ENCODE results near the gene CWC15.
A peak's percentile ranks its signal among the peaks of the same experiment; 100 is the strongest.

The CWC15 gene

DNA sequence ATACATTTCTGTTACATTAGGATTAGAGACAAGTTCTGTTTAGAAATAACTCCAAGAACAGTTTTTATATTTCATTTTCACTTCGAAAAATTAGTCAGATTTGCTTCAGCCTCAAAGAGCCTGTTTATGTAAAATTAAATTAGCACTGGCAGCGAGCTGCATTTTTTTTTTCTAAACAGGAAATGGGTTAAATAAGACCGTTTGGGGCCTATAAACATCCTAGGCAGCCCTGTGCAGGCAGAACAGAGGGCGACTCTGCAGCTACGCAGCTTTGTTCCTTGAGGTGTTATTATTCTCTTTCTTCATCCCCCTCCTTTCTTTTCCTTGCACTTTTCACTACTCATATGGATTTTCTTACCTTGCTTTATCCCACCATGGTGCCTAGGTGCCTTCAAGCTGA lies 48.7 kb downstream of the CWC15 start:
- ChIA-PET POLR2A (no interaction called here), CTCF (no interaction called here)
- Histone ChIP-seq H3K9me3 (ENCODE audit: control insufficient read depth, insufficient read depth, low read depth, low read length) (no peaks in the 10 kb centered on the region), H3K27ac (ENCODE audit: extremely low read depth, low read depth, low read length) (no peak overlapping the region), H3K4me3 (ENCODE audit: low read depth, low read length) (no peak overlapping the region), H3K4me1 (ENCODE audit: control insufficient read depth, insufficient read depth, low read length) (no peaks in the 10 kb centered on the region), H3K36me3 (ENCODE audit: control insufficient read depth in 2 of 2, insufficient read depth in 1 of 2, low read length in 2 of 2) (no peaks in the 10 kb centered on the region)
- no peak for TF ChIP-seq ZNF621 (tag by site-specific recombination; IDR thresholded peaks at IDR 0.05)
- no peak for TF ChIP-seq ZFP37 (tag by site-specific recombination; IDR thresholded peaks at IDR 0.05)
- TF ChIP-seq, protein P1, sequence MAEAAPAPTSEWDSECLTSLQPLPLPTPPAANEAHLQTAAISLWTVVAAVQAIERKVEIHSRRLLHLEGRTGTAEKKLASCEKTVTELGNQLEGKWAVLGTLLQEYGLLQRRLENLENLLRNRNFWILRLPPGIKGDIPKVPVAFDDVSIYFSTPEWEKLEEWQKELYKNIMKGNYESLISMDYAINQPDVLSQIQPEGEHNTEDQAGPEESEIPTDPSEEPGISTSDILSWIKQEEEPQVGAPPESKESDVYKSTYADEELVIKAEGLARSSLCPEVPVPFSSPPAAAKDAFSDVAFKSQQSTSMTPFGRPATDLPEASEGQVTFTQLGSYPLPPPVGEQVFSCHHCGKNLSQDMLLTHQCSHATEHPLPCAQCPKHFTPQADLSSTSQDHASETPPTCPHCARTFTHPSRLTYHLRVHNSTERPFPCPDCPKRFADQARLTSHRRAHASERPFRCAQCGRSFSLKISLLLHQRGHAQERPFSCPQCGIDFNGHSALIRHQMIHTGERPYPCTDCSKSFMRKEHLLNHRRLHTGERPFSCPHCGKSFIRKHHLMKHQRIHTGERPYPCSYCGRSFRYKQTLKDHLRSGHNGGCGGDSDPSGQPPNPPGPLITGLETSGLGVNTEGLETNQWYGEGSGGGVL (tag by site-specific recombination; IDR thresholded peaks at IDR 0.05), result no peak
- TF ChIP-seq ZNF175 (tag by site-specific recombination; IDR thresholded peaks at IDR 0.05), result no peak
- no peak for TF ChIP-seq ZNF2 (tag by site-specific recombination; IDR thresholded peaks at IDR 0.05)
- no peak for TF ChIP-seq MZF1 (tag by site-specific recombination; IDR thresholded peaks at IDR 0.05; ENCODE audit: borderline replicate concordance)
- no peak for TF ChIP-seq WT1 (tag by site-specific recombination; IDR thresholded peaks at IDR 0.05)
- no peak for TF ChIP-seq ZIC2 (tag by site-specific recombination; IDR thresholded peaks at IDR 0.05)

DNA sequence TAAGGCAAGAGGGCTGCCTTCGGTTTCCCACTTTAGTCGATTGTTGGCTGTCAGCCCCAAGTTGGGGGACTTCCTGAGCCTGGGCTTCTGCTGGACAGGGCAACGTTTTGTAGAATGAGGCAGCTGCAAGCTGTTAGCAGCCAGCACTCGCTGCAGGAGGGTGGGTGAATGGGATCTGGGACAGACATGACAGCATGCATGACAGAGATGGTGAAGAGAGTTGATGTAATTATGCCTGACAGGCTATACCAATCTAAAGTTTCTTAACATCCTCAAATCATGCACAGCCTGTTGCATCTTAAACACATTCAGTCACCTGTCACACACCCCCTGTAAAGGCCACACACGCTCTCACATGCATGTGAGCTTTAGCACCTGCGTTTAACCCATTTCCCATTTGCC lies 49.2 kb downstream of the CWC15 start:
- CTCF ChIA-PET, result no interaction called here
- no peak overlapping the region for H3K27ac ChIP-seq (ENCODE audit: extremely low read depth, low read depth, low read length)

DNA sequence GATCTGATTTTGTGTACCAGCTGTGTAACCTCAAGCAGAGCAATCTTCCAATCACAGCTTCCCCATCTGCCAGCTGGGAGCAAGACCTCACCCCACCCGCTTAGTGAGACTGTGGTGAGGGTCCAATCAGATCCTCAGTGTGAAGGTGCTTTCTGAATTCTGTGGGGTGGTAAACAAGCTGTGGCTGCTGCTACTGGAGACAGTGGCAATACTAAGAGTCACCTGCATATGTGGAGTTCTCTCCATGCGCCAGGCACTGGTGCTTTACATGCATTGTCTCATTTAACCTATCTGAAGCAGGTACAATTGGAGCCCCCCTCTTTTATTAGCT lies 50.4 kb downstream of the CWC15 start:
- Histone ChIP-seq H3K27ac (ENCODE audit: extremely low read depth, low read depth, low read length) (no peak overlapping the region), H3K4me1 (ENCODE audit: control insufficient read depth, insufficient read depth, low read length) (no peaks in the 10 kb centered on the region), H3K9me3 (ENCODE audit: control insufficient read depth, insufficient read depth, low read depth, low read length) (no peaks in the 10 kb centered on the region), H3K4me3 (ENCODE audit: low read depth, low read length) (no peak overlapping the region), H3K36me3 (ENCODE audit: control insufficient read depth in 2 of 2, insufficient read depth in 1 of 2, low read length in 2 of 2) (no peaks in the 10 kb centered on the region)
- TF ChIP-seq ZNF133 (tag by site-specific recombination; IDR thresholded peaks at IDR 0.05) (peak; percentile 41; the same call in 1 of the 2 replicates), GLI4 (tag by site-specific recombination; IDR thresholded peaks at IDR 0.05) (no peak), ZNF169 (tag by site-specific recombination; IDR thresholded peaks at IDR 0.05) (no peak)
- ChIA-PET CTCF (interaction anchor here (0.5 kb wide), 1 partner anchor 9 kb away, joined by 3 read pairs; no protein-coding TSS in a partner anchor), POLR2A (no interaction called here)

More for the DNA sequence above, 49.2 kb downstream of the CWC15 start:
- Histone ChIP-seq H3K36me3 (ENCODE audit: control insufficient read depth in 2 of 2, insufficient read depth in 1 of 2, low read length in 2 of 2) (no peaks in the 10 kb centered on the region), H3K4me1 (ENCODE audit: control insufficient read depth, insufficient read depth, low read length) (no peaks in the 10 kb centered on the region), H3K9me3 (ENCODE audit: control insufficient read depth, insufficient read depth, low read depth, low read length) (no peaks in the 10 kb centered on the region), H3K4me3 (ENCODE audit: low read depth, low read length) (no peak overlapping the region)
- TF ChIP-seq, protein P2, sequence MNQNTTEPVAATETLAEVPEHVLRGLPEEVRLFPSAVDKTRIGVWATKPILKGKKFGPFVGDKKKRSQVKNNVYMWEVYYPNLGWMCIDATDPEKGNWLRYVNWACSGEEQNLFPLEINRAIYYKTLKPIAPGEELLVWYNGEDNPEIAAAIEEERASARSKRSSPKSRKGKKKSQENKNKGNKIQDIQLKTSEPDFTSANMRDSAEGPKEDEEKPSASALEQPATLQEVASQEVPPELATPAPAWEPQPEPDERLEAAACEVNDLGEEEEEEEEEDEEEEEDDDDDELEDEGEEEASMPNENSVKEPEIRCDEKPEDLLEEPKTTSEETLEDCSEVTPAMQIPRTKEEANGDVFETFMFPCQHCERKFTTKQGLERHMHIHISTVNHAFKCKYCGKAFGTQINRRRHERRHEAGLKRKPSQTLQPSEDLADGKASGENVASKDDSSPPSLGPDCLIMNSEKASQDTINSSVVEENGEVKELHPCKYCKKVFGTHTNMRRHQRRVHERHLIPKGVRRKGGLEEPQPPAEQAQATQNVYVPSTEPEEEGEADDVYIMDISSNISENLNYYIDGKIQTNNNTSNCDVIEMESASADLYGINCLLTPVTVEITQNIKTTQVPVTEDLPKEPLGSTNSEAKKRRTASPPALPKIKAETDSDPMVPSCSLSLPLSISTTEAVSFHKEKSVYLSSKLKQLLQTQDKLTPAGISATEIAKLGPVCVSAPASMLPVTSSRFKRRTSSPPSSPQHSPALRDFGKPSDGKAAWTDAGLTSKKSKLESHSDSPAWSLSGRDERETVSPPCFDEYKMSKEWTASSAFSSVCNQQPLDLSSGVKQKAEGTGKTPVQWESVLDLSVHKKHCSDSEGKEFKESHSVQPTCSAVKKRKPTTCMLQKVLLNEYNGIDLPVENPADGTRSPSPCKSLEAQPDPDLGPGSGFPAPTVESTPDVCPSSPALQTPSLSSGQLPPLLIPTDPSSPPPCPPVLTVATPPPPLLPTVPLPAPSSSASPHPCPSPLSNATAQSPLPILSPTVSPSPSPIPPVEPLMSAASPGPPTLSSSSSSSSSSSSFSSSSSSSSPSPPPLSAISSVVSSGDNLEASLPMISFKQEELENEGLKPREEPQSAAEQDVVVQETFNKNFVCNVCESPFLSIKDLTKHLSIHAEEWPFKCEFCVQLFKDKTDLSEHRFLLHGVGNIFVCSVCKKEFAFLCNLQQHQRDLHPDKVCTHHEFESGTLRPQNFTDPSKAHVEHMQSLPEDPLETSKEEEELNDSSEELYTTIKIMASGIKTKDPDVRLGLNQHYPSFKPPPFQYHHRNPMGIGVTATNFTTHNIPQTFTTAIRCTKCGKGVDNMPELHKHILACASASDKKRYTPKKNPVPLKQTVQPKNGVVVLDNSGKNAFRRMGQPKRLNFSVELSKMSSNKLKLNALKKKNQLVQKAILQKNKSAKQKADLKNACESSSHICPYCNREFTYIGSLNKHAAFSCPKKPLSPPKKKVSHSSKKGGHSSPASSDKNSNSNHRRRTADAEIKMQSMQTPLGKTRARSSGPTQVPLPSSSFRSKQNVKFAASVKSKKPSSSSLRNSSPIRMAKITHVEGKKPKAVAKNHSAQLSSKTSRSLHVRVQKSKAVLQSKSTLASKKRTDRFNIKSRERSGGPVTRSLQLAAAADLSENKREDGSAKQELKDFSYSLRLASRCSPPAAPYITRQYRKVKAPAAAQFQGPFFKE (tag by site-specific recombination; IDR thresholded peaks at IDR 0.05; ENCODE audit: borderline replicate concordance), result no peak
- TF ChIP-seq ZBTB8A (tag by site-specific recombination; IDR thresholded peaks at IDR 0.05), result no peak
- POLR2A ChIA-PET, result no interaction called here

Measured in HEK293 (cell line).